ENCODE results near the gene UTP14A.

The UTP14A gene

DNA sequence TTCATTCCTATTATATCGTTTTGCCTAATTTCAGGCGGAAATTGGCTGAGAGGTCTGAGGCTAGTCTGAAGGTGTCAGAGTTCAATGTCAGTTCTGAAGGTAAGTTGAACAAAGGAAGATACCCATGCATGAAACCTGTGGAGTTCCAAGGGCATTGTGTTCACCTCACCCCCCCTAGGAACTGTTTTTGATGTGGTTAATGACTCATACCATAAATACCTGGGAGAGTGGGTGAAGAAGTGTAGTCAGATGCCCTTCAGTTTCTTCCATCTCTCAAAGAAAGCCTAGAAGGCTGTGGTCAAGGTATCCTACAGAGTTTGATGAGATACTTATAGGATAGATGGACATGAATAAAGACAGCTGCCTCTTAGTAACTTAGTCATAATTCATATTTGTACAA is 2.7 kb downstream of the UTP14A start:
- TF ChIP-seq SPI1 (IDR thresholded peaks at IDR 0.05; ENCODE audit: borderline replicate concordance, low read depth) (no peak), GABPA (IDR thresholded peaks at IDR 0.05; ENCODE audit: low read depth) (no peak), POLR2AphosphoS5 (IDR thresholded peaks at IDR 0.05; ENCODE audit: low read depth) (no peak)
- TF ChIP-seq, protein P1, sequence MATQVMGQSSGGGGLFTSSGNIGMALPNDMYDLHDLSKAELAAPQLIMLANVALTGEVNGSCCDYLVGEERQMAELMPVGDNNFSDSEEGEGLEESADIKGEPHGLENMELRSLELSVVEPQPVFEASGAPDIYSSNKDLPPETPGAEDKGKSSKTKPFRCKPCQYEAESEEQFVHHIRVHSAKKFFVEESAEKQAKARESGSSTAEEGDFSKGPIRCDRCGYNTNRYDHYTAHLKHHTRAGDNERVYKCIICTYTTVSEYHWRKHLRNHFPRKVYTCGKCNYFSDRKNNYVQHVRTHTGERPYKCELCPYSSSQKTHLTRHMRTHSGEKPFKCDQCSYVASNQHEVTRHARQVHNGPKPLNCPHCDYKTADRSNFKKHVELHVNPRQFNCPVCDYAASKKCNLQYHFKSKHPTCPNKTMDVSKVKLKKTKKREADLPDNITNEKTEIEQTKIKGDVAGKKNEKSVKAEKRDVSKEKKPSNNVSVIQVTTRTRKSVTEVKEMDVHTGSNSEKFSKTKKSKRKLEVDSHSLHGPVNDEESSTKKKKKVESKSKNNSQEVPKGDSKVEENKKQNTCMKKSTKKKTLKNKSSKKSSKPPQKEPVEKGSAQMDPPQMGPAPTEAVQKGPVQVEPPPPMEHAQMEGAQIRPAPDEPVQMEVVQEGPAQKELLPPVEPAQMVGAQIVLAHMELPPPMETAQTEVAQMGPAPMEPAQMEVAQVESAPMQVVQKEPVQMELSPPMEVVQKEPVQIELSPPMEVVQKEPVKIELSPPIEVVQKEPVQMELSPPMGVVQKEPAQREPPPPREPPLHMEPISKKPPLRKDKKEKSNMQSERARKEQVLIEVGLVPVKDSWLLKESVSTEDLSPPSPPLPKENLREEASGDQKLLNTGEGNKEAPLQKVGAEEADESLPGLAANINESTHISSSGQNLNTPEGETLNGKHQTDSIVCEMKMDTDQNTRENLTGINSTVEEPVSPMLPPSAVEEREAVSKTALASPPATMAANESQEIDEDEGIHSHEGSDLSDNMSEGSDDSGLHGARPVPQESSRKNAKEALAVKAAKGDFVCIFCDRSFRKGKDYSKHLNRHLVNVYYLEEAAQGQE (IDR thresholded peaks at IDR 0.05; ENCODE audit: insufficient replicate concordance, low read depth), result no peak
- TF ChIP-seq, protein P2, sequence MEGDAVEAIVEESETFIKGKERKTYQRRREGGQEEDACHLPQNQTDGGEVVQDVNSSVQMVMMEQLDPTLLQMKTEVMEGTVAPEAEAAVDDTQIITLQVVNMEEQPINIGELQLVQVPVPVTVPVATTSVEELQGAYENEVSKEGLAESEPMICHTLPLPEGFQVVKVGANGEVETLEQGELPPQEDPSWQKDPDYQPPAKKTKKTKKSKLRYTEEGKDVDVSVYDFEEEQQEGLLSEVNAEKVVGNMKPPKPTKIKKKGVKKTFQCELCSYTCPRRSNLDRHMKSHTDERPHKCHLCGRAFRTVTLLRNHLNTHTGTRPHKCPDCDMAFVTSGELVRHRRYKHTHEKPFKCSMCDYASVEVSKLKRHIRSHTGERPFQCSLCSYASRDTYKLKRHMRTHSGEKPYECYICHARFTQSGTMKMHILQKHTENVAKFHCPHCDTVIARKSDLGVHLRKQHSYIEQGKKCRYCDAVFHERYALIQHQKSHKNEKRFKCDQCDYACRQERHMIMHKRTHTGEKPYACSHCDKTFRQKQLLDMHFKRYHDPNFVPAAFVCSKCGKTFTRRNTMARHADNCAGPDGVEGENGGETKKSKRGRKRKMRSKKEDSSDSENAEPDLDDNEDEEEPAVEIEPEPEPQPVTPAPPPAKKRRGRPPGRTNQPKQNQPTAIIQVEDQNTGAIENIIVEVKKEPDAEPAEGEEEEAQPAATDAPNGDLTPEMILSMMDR (IDR thresholded peaks at IDR 0.05; ENCODE audit: insufficient read depth, low read length), result no peak
- no peak overlapping the region for H3K4me3 ChIP-seq (replicated peaks; ENCODE audit: insufficient read depth, low read length)
- no peaks in the 10 kb centered on the region for H3K27me3 ChIP-seq (ENCODE audit: insufficient read depth, poor library complexity, severe bottlenecking)
- no peak overlapping the region for H3K27ac ChIP-seq (replicated peaks)
- no peak for DNase-seq (ENCODE audit: low read depth in 1 of 2, low spot score in 1 of 2)

GRCh38 chrX:129925305-129926092 is 19.5 kb downstream of the UTP14A start:
- DNase-seq (ENCODE audit: low read depth in 1 of 2, low spot score in 1 of 2), result peak; percentile 56 to 72
- no peak overlapping the region for H3K27ac ChIP-seq (replicated peaks)
- TF ChIP-seq, protein P1 (IDR thresholded peaks at IDR 0.05; ENCODE audit: insufficient replicate concordance, low read depth), result no peak
- TF ChIP-seq GABPA (IDR thresholded peaks at IDR 0.05; ENCODE audit: low read depth) (no peak), POLR2AphosphoS5 (IDR thresholded peaks at IDR 0.05; ENCODE audit: low read depth) (no peak), SPI1 (IDR thresholded peaks at IDR 0.05; ENCODE audit: borderline replicate concordance, low read depth) (0 out of 2 replicates have a peak, but pooled peaks have one; percentile 17)
- TF ChIP-seq, protein P2 (IDR thresholded peaks at IDR 0.05; ENCODE audit: insufficient read depth, low read length), result peak; percentile 38

DNA sequence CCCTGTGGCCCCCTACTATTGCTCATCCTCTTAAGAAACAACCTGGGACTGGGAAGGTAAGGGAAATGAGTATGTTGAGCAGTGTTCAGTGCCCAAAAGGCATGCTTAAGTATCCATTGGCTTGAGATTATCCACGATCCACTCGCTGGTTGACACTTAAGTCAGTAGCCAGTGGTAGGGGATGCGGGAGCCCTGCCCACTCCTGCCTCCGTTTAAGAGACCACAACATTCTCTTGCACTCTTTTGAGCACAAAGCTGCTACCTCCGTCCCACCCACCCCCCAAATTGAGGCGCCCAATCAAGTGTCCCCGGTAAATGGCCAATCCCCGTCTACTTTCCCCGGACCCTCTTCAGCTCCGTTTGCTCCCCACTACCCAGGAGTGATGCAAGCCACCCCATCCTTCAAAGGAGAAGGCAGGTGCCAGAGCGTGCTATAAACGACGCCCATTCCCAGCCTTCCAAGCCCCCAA is 25.0 kb downstream of the UTP14A start:
- Histone ChIP-seq H3K27ac (replicated peaks) (no peak overlapping the region), H3K4me3 (replicated peaks; ENCODE audit: insufficient read depth, low read length) (no peak overlapping the region), H3K27me3 (ENCODE audit: insufficient read depth, poor library complexity, severe bottlenecking) (peaks cover 5% of the 10 kb centered on the region)
- TF ChIP-seq, protein P1 (IDR thresholded peaks at IDR 0.05; ENCODE audit: insufficient replicate concordance, low read depth), result no peak
- TF ChIP-seq, protein P2 (IDR thresholded peaks at IDR 0.05; ENCODE audit: insufficient read depth, low read length), result no peak
- TF ChIP-seq GABPA (IDR thresholded peaks at IDR 0.05; ENCODE audit: low read depth) (no peak), POLR2AphosphoS5 (IDR thresholded peaks at IDR 0.05; ENCODE audit: low read depth) (no peak), SPI1 (IDR thresholded peaks at IDR 0.05; ENCODE audit: borderline replicate concordance, low read depth) (no peak)
- DNase-seq (ENCODE audit: low read depth in 1 of 2, low spot score in 1 of 2), result no peak

More at GRCh38 chrX:129925305-129926092, 19.5 kb downstream of the UTP14A start:
- Histone ChIP-seq H3K27me3 (ENCODE audit: insufficient read depth, poor library complexity, severe bottlenecking) (no peaks in the 10 kb centered on the region), H3K4me3 (replicated peaks; ENCODE audit: insufficient read depth, low read length) (no peak overlapping the region)
